ENCODE data around the gene LPIN1.

Gene LPIN1

DNA sequence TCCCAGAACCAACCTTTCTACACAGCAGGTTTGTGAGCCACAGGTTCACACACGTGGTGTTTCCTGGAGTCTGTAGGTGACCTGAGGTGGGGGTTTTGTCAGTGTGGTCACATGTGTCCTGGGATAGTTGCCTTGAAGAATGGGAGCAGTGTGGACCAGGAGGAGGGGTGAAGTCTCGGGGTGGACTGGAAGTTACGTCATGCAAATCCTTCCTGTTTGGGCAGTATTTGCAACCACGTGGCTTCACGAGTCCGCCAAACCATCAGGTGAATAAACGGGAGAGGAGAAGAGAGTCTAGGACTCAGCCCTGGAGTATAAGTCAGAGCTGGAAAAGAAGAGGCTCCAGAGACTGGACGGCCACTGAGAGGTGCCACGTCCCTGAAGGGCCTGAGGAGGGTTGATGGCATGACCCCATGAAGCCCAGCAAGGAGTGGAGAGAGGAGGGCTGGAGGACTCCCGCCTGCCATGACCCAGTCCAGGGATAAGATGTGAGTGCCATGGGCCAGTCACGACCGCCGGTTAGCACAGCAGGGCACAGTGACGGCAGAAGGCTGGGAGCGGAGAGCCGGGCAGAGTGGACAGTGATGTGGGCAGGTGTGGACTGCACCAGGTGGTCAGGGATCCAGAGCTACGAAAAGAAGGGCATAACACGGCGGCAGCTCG, 16.5 kb downstream of the LPIN1 start:
- DNase-seq (ENCODE audit: low read depth in 2 of 2), result no peak

DNA sequence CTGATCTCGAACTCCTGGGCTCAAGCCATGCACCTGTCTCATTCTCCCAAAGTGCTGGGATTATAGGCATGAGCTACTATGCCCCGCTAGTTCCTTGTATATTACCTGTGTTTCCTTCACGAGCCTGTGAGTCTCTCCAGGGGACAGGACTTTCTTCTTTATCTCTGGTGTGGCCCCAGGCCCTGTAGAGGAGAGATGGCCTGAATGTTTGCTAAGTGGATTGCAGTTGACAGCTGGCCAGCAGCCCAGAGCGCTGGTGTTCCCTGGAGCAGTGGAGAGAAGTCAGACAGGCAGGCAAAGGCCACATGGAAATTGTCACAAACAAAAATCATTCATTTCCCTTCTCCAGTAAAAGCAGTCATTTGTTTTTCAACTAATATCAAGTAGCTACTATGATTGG, 17.9 kb downstream of the LPIN1 start:
- no peak for DNase-seq (ENCODE audit: low read depth in 2 of 2)

DNA sequence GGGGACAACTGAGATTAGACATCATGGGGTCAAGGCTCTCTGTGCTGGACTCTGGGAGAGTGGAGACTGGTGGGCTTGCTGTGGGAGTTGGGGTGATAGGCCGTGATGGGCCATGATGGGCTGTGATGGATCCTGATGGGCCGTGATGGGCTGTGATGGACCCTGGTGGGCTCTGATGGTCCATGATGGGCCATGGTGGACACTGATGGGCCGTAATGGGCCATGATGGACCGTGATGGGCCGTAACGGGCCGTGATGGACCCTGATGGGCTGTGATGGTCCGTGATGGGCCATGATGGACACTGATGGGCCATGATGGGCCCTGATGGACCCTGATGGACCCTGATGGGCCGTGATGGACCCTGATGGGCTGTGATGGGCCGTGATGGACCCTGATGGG, 18.5 kb downstream of the LPIN1 start:
- DNase-seq (ENCODE audit: low read depth in 2 of 2), result no peak

DNA sequence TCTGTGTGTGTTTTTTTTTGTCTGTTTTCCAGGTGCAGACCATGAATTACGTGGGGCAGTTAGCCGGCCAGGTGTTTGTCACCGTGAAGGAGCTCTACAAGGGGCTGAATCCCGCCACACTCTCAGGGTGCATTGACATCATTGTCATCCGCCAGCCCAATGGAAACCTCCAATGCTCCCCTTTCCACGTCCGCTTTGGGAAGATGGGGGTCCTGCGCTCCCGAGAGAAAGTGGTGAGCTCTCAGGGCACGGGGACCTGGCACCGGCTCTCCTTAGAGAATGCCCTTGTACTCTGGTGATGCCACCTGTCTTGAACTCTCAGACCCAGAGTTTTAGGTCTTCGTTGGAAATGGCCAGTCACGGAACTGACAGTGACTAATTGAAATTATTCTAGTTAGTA, 19.1 kb downstream of the LPIN1 start:
- no peak for DNase-seq (ENCODE audit: low read depth in 2 of 2)

DNA sequence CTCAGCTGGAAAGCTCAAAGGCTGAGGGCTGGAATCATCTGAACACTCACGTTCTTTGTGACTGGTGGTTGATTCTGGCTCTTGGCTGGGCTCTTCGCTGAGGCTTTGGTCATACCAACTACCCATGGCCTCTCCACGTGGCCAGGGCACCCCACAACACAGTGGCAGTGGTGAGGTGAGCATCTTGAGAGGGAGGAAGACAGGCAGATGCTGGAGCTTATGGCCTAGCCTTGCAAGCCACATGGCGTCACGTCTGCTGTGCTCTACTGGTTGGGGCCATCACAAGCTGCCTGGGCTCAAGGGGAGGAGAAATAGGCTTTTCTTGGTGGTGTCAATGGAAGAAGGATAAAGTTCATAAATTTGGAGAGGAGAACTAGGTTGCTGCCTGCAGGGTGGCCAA, 19.6 kb downstream of the LPIN1 start:
- no peak for DNase-seq (ENCODE audit: low read depth in 2 of 2)

DNA sequence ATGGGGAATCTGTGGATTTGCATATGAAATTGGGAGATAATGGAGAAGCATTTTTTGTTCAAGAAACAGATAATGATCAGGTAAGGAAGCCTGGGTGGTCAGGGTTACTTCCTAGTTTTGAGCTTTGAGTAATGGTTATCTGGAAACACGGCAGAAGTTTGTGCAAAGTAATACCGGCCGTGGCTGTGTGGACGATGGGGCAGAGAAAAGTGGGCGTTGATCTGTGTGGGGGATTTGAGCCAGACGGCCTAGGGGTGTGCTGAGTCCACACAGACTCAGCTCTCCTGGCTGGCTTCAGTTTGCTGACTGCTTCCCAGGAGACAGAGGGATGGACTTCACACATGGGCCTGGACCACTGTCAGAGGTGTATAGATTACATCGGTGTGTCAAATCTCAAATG, 21.3 kb downstream of the LPIN1 start:
- DNase-seq (ENCODE audit: low read depth in 2 of 2), result no peak

DNA sequence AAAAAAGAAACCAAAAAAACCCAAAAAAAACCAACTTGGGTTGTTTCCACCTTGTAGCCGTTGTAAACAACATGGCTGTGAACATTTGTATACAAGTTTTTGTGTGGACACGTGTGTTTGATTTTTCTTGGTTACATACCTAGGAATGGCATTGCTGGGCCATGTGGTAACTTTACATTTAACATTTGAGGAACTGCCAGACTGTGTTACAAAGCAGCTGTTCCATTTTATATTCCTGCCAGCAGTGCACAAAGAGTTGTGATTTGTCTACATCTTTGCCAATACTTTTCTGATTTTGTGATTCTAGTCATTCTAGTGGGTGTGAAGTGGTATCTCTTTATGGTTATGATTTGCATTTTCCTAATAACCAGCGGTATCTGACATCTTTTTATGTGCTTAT, 22.5 kb downstream of the LPIN1 start:
- DNase-seq (ENCODE audit: low read depth in 2 of 2), result no peak

DNA sequence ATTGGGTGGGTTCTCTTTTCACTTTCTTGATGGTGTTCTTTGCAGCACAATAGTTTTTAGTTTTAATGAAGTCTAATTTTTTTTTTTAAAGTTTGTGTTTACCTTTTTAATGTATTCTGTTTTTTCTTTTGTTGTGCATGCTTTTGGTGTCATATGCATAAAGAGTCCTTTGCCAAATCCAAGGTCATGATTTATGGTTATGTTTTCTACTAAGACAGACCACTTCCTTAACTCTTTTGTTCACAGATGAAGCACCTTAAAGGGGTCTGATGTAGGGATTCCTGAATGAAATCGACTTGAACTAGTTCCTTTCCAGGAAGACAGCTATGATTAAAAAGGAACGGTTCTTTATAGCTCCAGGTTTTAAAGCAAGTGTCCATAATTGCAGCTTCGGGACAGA, 23.1 kb downstream of the LPIN1 start:
- no peak for DNase-seq (ENCODE audit: low read depth in 2 of 2)

DNA sequence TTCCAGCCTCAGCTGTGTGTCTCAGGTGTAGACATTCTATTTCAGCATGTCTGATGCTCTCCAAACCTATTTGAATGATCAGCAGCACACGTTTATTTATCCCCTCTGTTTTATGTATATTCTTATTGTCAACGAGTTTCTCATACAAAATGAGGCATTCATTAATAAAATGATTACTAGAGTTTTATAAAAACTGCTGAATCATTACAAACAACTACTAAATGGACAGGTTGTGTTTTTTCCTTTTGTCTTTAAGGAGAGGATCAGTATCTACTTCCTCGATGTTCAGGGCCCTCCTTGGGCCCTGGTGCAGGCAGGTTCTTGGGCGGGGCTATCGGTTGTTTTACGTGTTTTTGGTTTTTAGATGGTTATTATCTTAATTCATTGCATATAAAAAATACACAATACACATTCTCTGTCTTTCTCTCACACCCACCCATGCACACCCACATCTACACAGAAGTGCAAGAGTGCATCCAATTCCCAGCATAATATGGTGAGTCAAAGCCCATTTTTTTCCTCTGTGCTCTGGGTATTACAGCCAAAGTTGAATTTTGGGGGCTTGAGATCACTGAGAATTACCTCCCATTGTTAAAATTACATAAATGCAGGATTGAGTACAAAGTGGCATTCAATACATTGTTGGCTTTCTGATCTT, 24.2 kb downstream of the LPIN1 start:
- no peak for DNase-seq (ENCODE audit: low read depth in 2 of 2)

DNA sequence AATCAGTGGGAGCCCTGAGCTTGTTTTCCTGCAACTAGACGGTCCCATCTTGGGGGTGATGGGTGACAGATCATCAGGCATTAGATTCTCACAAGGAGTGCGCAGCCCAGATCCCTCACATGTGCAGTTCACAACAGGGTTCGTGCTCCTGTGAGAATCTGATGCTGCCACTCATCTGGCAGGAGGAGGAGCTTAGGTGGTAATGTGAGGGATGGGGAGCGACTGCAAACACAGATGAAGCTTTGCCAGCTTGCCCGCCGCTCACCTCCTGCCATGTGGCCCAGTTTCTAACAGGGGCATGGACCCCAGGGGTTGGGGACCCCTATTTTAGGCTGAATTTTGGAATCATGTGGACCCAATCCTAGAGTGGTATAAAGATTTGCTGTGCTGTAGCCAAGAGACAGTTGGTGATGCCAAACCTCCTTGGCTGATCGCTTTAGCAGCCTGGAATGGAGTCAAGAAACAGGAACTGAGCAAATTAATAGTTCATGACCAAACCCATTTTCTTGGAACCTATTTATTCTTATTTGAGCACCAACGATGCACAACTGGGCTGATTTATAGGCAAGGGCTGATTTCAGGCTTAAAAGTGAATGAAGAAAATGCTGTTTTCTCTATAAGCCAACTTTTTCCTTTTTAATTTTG, 25.7 kb downstream of the LPIN1 start:
- no peak for DNase-seq (ENCODE audit: low read depth in 2 of 2)

DNA sequence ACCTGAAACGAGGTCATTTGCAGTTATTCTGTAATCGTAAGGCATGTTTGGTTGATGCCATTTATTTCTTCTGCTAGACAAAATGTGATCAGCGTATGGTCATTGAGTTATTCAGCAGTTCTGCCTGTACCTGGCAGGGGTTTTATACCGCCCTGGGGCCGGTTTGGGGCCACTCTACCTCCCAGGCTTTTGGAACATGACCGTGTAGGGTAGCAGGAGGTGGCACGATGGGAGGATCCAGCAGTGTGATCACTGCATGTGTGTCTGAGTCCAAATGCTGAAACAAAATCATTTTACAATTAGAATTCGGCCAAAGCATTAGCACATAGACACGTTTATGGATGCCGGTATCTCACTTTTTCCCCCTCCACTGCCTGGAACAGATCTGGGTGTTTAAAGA, 26.7 kb downstream of the LPIN1 start:
- DNase-seq (ENCODE audit: low read depth in 2 of 2), result no peak

DNA sequence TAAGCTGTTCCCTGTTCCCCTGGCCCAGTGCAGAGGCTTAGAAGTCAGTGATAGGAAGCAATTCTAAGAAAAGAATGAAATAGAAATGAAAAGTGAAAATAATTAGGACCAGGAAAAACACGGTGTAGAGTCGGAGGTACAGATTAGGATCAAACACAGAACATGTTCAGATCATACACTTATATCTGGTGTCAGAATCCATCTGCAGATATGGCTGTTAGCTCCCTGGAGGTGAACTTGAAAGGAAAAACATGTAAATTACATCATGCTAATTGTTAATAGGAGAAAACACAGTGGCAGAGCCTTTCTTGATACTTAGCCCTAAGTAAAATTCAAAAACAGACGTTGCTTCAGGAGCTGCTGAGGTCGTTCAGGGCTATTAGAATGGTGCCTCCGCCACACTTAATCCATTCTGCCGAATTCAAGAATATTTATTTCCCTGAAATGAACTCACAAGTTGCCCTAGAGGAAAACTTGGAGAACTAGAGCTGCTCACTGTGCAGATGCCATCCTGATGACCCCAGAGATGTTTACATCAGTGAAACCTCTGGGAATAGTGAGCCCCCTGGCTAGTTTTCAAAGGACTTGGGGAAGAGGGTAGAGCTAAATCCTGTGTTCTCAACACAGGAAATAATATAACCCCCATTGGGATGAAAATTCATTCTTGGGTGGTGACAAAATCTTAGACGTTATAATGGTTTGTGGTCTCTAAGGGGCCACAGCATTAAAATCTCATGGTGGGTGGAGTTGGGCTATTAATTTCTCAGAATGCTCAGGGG, 27.5 kb downstream of the LPIN1 start:
- no peak for DNase-seq (ENCODE audit: low read depth in 2 of 2)

DNA sequence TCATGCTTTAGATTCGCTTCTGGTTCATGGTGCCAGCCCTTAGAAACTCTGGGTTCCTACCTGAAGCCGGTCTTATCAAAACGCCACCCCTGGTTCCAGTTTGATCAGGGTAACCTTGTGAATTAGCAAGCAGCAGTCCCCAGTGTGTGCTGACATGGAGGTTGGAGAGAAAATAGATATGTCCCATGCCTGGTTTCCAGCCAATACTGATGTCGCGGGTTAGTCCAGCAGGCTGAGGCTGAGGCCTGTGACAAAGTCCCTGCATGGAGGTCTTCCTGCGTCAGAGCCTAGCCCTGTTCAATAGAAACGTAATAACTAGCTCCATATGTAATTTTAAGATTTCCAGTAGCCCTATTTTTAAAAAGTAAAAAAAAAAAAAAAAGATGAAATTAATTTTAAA, 28.2 kb downstream of the LPIN1 start:
- DNase-seq (ENCODE audit: low read depth in 2 of 2), result no peak

DNA sequence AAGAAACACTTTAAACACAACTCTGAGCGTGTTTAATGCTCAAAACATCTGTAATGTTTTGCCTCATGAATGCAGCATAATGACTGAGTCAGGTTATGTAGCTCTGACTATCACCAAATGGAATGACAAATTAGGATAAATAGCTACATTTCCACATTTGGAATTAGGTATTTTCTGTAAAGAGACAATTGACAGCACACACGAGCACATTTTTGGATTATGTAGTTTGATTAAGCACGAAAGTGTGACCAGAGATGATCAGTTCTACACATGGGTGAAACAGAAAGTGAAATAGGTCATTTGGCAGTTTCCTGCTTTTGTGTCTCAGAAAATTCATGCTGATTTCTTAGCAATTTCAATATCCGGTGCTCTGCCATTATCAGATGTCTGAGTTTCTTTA, 29.0 kb downstream of the LPIN1 start:
- no peak for DNase-seq (ENCODE audit: low read depth in 2 of 2)

DNA sequence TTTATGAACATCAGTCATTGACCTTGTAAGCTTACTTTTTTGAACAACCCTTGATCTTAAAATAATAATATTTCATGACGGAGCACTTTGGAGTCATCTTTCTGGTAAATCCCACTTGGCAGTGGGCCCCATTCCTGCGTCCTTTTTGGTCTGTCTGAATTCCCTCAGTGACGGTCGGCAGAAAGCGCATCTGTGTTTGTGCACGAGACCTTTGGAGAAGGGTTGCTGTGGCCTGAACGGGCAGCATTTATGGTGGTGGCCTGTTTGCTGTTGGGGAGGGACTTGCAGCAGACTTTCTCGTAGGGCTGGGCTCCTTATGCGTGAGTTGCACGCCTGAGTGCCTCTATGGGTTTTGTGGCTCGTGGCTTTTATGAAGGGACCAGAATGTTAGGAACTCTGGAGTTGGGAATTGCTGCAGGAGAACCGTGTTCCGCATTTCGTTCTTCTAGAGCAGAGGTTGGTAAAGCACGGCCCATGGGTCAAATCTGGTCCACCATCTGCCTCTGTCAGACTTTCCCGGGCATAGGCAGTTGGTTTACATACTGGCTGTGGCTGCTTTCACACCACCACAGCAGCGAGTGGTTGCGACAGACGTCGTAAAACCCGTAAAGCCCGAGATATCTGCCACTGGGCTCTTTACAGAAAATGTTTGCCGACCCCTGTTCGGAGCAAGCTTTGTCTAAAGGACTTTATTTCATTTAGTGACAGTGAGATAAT, 30.8 kb downstream of the LPIN1 start:
- no peak for DNase-seq (ENCODE audit: low read depth in 2 of 2)

DNA sequence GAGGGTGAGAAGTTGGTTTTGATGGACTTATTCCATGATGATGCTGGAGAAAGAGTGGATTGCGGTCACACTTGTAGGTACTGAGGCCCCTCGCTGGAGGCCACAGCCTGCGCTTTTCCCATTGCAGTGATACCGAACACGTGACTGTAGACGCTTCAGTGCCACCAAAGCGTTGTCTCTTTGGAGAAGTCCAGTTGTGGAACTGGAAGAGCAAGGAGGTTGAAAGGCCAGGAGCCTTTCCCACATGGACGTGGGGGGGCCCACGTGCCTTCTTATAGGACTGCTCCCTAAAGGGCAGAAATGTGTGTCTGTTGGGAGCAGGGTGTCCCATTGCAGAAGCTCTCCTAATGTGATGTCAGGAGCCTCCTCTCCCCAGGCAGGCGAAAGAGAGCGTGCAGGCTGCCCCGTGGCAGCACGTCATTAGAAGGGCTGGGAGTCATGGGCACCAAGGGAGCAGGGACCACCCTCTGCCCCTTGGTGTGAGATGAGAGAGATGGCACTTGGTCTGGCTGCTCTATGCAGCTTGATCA, 31.5 kb downstream of the LPIN1 start:
- DNase-seq (ENCODE audit: low read depth in 2 of 2), result no peak

DNA sequence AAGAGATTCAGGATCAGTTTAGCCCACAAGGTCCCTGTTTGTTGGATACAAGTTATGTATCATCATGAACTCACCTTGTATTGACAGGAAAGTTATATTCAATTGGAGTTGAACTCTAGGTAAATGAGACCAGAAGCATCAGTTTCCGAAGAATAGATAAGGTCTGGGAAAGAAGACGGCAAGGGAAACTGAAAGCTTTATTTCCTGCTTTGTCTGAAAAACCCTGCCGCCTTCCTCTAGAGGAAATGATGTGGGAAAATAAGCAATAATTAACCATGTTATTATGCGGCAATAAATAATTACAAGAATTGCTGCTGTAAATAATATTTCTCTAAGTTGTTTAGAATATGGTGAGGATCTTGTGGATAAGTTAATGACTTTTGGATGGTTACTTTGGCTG, 32.0 kb downstream of the LPIN1 start:
- no peak for DNase-seq (ENCODE audit: low read depth in 2 of 2)

DNA sequence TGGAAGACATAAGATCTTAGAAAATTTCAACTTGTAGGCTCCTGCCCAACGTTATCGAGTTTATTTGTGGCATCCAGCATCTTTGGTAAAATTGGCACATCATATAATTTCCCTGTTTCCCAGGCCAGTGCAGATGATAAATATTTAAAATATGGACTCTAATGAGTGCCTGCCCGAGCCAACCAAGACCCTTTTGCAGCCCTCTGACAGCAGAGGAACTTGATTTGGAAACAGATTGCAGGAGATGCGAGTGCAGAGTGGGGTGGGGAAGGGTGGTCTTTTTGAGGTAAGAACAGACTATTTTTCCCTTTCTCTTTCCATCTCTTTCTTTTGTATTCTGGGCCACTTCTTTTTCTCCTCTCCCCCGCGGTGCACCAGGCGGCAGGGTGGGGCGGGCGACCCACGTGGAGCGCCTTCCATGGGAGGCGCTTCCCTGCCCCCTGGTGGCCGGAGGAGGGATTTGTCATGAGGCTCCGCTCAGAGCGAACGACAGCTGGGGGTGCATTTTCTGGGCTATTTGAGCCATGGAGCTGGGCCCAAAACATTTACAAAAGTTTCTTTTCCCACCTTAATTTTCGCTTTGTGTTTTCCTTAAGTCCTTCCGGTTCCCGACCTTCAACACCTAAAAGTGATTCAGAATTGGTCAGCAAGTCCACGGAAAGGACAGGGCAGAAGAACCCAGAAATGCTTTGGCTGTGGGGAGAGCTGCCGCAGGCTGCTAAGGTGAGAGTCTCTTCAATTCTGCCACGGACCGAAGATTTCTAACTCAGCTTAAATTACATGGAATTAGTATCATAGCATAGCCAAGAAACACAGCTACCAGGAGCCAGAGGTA, 32.7 kb downstream of the LPIN1 start:
- peak; percentile 77 to 81 for DNase-seq (ENCODE audit: low read depth in 2 of 2)

DNA sequence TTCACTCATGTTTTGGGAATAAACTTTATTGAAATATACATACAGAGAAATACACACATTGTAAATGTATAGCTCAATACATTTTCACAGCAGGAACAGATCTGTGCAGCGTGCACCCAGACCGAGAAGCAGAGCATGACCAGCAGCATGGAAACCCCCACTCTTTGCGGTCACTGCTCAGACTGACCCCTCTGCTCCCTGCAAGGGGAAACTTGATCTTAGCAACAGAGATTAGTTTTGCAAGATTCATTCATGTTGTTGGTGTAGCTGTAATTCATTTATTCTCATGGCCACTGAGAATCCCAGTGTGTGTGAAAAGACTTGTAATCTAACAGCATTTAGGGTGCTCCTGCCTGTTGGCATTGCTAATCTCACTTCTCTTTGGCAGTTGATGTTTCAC, 35.2 kb downstream of the LPIN1 start:
- DNase-seq (ENCODE audit: low read depth in 2 of 2), result no peak

DNA sequence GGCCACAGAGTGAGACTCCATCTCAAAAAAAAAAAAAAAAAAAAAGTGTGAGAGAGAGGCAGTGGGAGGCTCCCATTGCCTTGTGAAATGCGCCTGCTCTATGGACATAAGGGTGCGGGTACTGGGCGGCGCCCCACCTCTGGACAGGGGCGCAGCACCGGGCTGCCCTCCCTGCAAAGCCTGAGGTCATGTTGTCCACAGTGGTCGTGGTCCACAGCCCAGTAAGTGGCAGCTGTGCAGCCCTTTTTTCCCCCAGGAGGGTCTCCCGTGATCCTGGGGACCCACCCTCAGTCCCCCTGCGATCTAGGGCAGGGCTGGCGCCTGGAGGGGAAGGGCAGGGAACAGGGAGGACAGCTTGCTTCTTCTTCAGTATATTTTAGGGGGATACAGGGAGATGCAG, 37.8 kb downstream of the LPIN1 start:
- no peak for DNase-seq (ENCODE audit: low read depth in 2 of 2)

Measured in stimulated activated CD8-positive, alpha-beta memory T cell treated with anti-CD3 and anti-CD28 coated beads, Interleukin-2, amount 100 ng/mL, for 1 hour (primary cell).